Stomach (tissue), 9 donors: ENCODE data around the gene PEPD. TPM values are rescaled to one million over a fixed set of nuclear protein-coding genes. Genes with fewer than 3 reads are reported as not detected.

ENCODE experiments used
- DNase-seq, 2 donors: peaks; one replicate each; pipeline versions ENCODE4 v3.0.0 to v3.0.0-alpha.2; 2013 to 2019
- H3K27ac ChIP-seq, 5 donors: fragments of 200-600 bp in 4 of 5; sonication (generic) in 4 of 5; one replicate each; pipeline ENCODE4 v1.5.1; 2013 to 2019; ENCODE audit warnings: mild to moderate bottlenecking in 1 of 5, moderate library complexity in 1 of 5
- H3K27me3 ChIP-seq, 3 donors: fragments of 200-600 bp; sonication (generic); one replicate each; pipeline ENCODE4 v1.5.1; 2017 to 2019; ENCODE audit warnings: mixed run types in 1 of 3
- H3K36me3 ChIP-seq, 4 donors: fragments of 200-600 bp; sonication (generic); 1 replicate in 3 of 4; 2 replicates in 1 of 4; pipeline ENCODE4 v1.5.1; 2016 to 2019
- H3K4me1 ChIP-seq, 4 donors: fragments of 200-600 bp; sonication (generic); one replicate each; pipeline ENCODE4 v1.5.1; 2016 to 2019
- H3K4me3 ChIP-seq, 4 donors: fragments of 200-600 bp; sonication (generic) in 3 of 4; one replicate each; pipeline ENCODE4 v1.5.1; 2016 to 2019; ENCODE audit warnings: mild to moderate bottlenecking in 1 of 4
- H3K9me3 ChIP-seq, 4 donors: fragments of 200-600 bp; sonication (generic); one replicate each; pipeline ENCODE4 v1.5.1; 2016 to 2019
- CTCF ChIP-seq, 7 experiments: fragments of 450-650 bp in 4 of 7; fragments of 200-600 bp in 3 of 7; sonication (generic) in 3 of 7; IDR thresholded peaks; one replicate each; pipeline ENCODE4 v1.5.1; 2016 to 2019; ENCODE audit warnings: antibody characterized with exemption in 7 of 7, control low read depth in 2 of 7, mild to moderate bottlenecking in 1 of 7
- EP300 ChIP-seq: sonication (generic); formaldehyde crosslinking; IDR thresholded peaks from one replicate; pipeline ENCODE4 v1.6.1; 2017; ENCODE audit warnings: antibody characterized with exemption
- POLR2A ChIP-seq, 4 donors: fragments of 450-650 bp; IDR thresholded peaks; one replicate each; pipeline ENCODE4 v1.6.1; 2016; ENCODE audit warnings: antibody characterized with exemption in 4 of 4, control low read depth in 2 of 4, mild to moderate bottlenecking in 1 of 4, moderate library complexity in 1 of 4
- POLR2AphosphoS5 ChIP-seq, 3 donors: sonication (generic); formaldehyde crosslinking; IDR thresholded peaks; one replicate each; pipeline ENCODE4 v1.6.1; 2016; ENCODE audit warnings: antibody characterized with exemption in 3 of 3
- WGBS, 5 donors: extraction: QIAGEN DNeasy Blood & Tissue Kit in 3 of 5; methylation state at CpG; one replicate each; pipeline versions ENCODE4 v1.1.5 to v1.1.7; 2013 to 2018; 5-methylcytosine and 5-hydroxymethylcytosine counted together
- intact Hi-C: fragments of 100-400 bp; cut with DNase I; formaldehyde crosslinking; loops from one replicate; pipeline ENCODE4 v1.15.1; 2023; ENCODE audit warnings: low total_unique reads
- polyA plus RNA-seq, 3 donors: library from polyadenylated mRNA; stranded (reverse); fragments of 200-250 nt; gene quantifications; one replicate each; pipeline ENCODE4 v1.2.3, GENCODE V29; 2013
- total RNA-seq, 5 donors: library from RNA; depleted of rRNA; stranded (reverse); fragments of >200 nt; gene quantifications; one replicate each; pipeline versions ENCODE4 v1.1.0 to v1.2.3, GENCODE V29; 2014 to 2016
- donor health status: healthy with polysubstance abuse.
- donor health status: Bipolar disorder and iron deficiency.
- donor health status: healthy.

The PEPD gene
- total and polyA plus RNA-seq, 8 donors: 8.8 to 99.4 (median 42.7) TPM

- intact Hi-C loops: no loop called here
- TF ChIP-seq CTCF (IDR thresholded peaks at IDR 0.05) (no peak), POLR2AphosphoS5 (IDR thresholded peaks at IDR 0.05) (no peak), POLR2A (IDR thresholded peaks at IDR 0.05) (no peak), EP300 (no peak)
- DNase-seq: no peak
These were observed 89.6 kb downstream of the PEPD start for GRCh38 chr19:33432015-33432414.

GRCh38 chr19:33430674-33431277, 90.8 kb downstream of the PEPD start:
- Histone ChIP-seq H3K9me3 (no peaks in the 10 kb centered on the region), H3K27me3 (no peaks in the 10 kb centered on the region), H3K4me1 (peaks cover 0 to 7% (median 0%) of the 10 kb centered on the region in 4 donors), H3K4me3 (no peak overlapping the region), H3K27ac (no peak overlapping the region), H3K36me3 (peaks cover 0 to 4% (median 1%) of the 10 kb centered on the region in 4 donors)
- DNase-seq: peak; percentile 71 to 91
- intact Hi-C loops: no loop called here
- WGBS, 5 donors: 30 to 34% (median 32%) methylated on average over 13 of the region's 13 CpGs
- TF ChIP-seq CTCF (IDR thresholded peaks at IDR 0.05) (peak in 5 of 7 experiments; percentile 57 to 75 (median 62)), POLR2AphosphoS5 (IDR thresholded peaks at IDR 0.05) (no peak), POLR2A (IDR thresholded peaks at IDR 0.05) (no peak), EP300 (no peak)

More at GRCh38 chr19:33432015-33432414, 89.6 kb downstream of the PEPD start:
- Histone ChIP-seq H3K36me3 (peaks cover 0 to 4% (median 1%) of the 10 kb centered on the region in 4 donors), H3K27me3 (no peaks in the 10 kb centered on the region), H3K27ac (no peak overlapping the region), H3K4me3 (no peak overlapping the region), H3K9me3 (no peaks in the 10 kb centered on the region), H3K4me1 (peaks cover 0 to 7% (median 0%) of the 10 kb centered on the region in 4 donors)
- 39 to 52% (median 41%) methylated on average over 5 of the region's 5 CpGs for WGBS, 5 donors

- Histone ChIP-seq H3K27ac (no peak overlapping the region), H3K4me3 (no peak overlapping the region), H3K27me3 (no peaks in the 10 kb centered on the region), H3K9me3 (no peaks in the 10 kb centered on the region), H3K4me1 (peaks cover 0 to 4% (median 0%) of the 10 kb centered on the region in 4 donors), H3K36me3 (peaks cover 0 to 3% (median 0%) of the 10 kb centered on the region in 4 donors)
- intact Hi-C loops: loop anchor here (5.0 kb wide), 1 partner anchor 342 kb away; no protein-coding TSS in a partner anchor
- WGBS, 5 donors: 66 to 77% (median 73%) methylated on average over 17 of the region's 17 CpGs
- TF ChIP-seq CTCF (IDR thresholded peaks at IDR 0.05) (no peak), POLR2A (IDR thresholded peaks at IDR 0.05) (no peak), POLR2AphosphoS5 (IDR thresholded peaks at IDR 0.05) (no peak), EP300 (no peak)
- no peak for DNase-seq
These were observed 91.5 kb downstream of the PEPD start for GRCh38 chr19:33429891-33430673.

- Histone ChIP-seq H3K27me3 (no peaks in the 10 kb centered on the region), H3K4me1 (no peaks in the 10 kb centered on the region), H3K27ac (no peak overlapping the region), H3K36me3 (peaks cover 0 to 7% (median 2%) of the 10 kb centered on the region in 4 donors), H3K4me3 (no peak overlapping the region), H3K9me3 (no peaks in the 10 kb centered on the region)
- TF ChIP-seq CTCF (IDR thresholded peaks at IDR 0.05): no peak
- no peak for TF ChIP-seq POLR2AphosphoS5 (IDR thresholded peaks at IDR 0.05)
- DNase-seq: no peak
- intact Hi-C loops: loop anchor here (5.0 kb wide), 1 partner anchor 344 kb away; no protein-coding TSS in a partner anchor
- WGBS, 5 donors: 89 to 94% (median 93%) methylated on average over 5 of the region's 5 CpGs
These were observed 92.9 kb downstream of the PEPD start for GRCh38 chr19:33428627-33429125.
